GM10266 (cell line): ENCODE results near the gene NTSR2.

Experiments used
- DNase-seq: peaks from one replicate; pipeline ENCODE4 v3.0.0; 2012; ENCODE audit errors: extremely low spot score
- TF ChIP-seq, protein P1 (sequence below): IDR thresholded peaks from 2 replicates; pipeline ENCODE4 v1.5.1; 2012; ENCODE audit warnings: mild to moderate bottlenecking, low read depth; ENCODE audit not compliant: control insufficient read depth, insufficient read depth; ENCODE audit errors: missing control alignments

The NTSR2 gene

GRCh38 chr2:11669454-11670291 is at the start of gene NTSR2:
Gene NTSR2, minus strand, starts transcription at chr2:11670195. Its CDS starts 66 bp downstream, at chr2:11670129.
- TF ChIP-seq, protein P1, sequence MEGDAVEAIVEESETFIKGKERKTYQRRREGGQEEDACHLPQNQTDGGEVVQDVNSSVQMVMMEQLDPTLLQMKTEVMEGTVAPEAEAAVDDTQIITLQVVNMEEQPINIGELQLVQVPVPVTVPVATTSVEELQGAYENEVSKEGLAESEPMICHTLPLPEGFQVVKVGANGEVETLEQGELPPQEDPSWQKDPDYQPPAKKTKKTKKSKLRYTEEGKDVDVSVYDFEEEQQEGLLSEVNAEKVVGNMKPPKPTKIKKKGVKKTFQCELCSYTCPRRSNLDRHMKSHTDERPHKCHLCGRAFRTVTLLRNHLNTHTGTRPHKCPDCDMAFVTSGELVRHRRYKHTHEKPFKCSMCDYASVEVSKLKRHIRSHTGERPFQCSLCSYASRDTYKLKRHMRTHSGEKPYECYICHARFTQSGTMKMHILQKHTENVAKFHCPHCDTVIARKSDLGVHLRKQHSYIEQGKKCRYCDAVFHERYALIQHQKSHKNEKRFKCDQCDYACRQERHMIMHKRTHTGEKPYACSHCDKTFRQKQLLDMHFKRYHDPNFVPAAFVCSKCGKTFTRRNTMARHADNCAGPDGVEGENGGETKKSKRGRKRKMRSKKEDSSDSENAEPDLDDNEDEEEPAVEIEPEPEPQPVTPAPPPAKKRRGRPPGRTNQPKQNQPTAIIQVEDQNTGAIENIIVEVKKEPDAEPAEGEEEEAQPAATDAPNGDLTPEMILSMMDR = no peak
- DNase-seq = no peak

GRCh38 chr2:11719230-11719977 is 49.4 kb upstream of the NTSR2 start:
- DNase-seq = no peak
- TF ChIP-seq, protein P1 = no peak

GRCh38 chr2:11718606-11719005 is 48.6 kb upstream of the NTSR2 start:
- TF ChIP-seq, protein P1 = no peak

DNA sequence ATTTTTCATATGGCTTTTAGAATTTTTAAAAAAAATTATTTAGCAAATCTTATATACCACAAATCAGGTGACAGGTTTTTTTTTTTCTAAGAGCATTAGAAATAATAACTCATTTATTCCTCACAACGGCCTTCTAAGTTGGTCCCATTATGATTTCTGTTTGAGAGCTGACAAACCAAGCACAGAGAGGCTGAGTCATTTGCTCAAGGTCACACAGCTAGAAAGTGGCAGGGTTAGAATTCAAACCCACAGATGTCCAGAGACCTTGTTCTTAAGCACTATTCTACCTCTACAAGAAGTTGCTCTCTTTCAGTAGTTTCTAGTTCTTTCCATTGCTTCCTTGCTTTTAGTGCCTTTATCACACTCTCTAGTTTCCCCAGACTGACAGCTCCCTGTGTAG is 47.6 kb upstream of the NTSR2 start:
- no peak for DNase-seq

More at GRCh38 chr2:11718606-11719005, 48.6 kb upstream of the NTSR2 start:
- no peak for DNase-seq

GRCh38 chr2:11716689-11717321 is 46.8 kb upstream of the NTSR2 start:
- TF ChIP-seq, protein P1 = no peak
- no peak for DNase-seq

More for the DNA sequence above, 47.6 kb upstream of the NTSR2 start:
- TF ChIP-seq, protein P1 = no peak

- no peak for DNase-seq
- TF ChIP-seq, protein P1 = no peak
These were observed 46.1 kb upstream of the NTSR2 start for GRCh38 chr2:11715987-11716652.
